C1 segment of cervical spinal cord (tissue), 14 donors: Measurements from ENCODE around the gene KLHL6.
"Not testable (repeated sequence)": the region's sequence is repeated elsewhere in the genome, so short reads cannot be mapped to it uniquely, and the experiment has no call there.

Experiments used
- DNase-seq, 14 donors: peaks; one replicate each; lab custom pipeline; 2025; lab: John Stamatoyannopoulos, UW

The KLHL6 gene

DNA sequence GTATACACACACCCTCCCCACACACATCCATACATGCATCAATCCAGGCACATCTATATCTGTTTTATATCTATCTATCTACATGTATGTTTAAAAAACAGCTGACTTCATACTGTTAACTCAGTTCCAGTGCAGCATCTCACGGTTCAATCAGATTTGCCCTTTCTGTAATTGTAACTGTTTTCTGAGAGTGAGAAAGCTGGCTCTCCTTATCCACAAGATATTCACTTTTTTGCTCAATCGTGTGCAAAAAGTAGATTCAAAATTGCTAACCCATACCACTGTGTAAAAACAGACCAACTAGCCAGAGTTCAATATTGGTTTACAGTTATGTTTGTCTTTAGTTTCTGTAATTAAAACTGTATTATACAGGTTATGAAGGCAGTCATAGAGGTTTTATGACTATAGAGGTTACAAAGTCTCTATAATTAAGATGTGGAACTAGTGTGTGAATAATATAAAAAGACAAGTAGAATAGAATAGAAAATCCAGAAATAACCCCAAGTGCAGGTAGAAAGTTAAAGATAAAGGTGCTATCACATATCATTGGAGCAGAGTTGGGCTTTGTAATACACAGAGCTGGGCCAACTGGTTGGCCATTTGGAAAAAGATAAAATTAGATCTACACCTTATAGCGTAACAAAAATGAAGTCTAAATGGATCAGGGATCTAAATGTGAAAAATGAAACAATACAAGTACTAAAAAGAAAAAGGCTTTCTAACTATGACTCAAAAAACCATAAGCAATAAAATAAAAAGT, 107.0 kb downstream of the KLHL6 start:
- DNase-seq, result peak in 1 of 14 donors; percentile 42

GRCh38 chr3:183447206-183448001, 108.1 kb downstream of the KLHL6 start:
- DNase-seq, result peak; percentile 43 to 91 (median 80)

- no peak for DNase-seq
These were observed 108.7 kb downstream of the KLHL6 start for GRCh38 chr3:183446838-183447205.

GRCh38 chr3:183444748-183445147, 110.8 kb downstream of the KLHL6 start:
- DNase-seq, result no peak

DNA sequence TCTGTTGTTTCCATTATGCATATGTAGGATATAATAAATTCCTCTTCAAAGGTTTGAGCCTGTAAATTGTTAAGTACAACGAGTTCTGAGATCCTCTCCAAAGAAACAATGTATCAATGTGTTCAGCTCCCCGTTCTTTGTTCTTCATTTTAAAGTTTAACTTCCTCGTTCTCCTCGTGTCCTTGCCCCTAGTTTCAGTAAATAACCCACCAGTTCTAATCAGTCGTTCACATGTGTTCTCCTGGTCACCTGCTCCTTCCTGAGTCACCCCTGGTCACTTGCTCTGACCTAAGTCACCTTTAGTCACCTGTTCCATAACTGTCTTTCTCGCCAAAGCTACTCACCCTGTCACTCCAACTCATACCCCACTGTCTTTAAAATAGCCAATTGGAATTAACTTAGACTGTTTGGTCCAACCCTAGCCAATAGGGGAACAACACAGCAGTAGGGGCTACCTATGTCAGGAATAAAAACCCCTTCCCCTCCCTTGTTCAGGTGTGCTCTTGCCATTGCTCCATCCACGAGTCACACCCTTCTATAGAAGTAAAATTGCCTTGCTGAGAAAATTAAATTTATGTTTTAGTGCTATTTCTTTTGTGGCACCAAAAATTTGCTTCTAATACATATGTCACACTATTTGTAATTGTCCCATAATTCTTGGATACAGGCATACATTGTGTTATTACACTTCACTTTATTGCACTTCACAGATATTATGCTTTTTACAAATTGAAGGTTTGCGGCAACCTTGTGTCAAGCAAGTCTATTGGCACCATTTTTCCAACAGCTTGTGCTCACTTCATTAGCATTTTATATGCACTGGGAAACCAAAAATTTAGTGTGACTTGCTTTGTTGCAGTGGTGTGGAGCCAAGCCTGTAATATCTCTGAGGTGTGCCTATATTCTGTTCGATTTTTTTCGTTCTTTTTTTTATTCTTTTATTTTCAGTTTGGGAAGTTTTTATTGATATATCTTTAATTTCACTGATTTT, 111.8 kb downstream of the KLHL6 start:
- DNase-seq, result no peak

- DNase-seq, result no peak
These were observed 112.5 kb downstream of the KLHL6 start for GRCh38 chr3:183442994-183443393.

GRCh38 chr3:183440521-183440920, 115.0 kb downstream of the KLHL6 start:
- DNase-seq, result not testable (repeated sequence)

DNA sequence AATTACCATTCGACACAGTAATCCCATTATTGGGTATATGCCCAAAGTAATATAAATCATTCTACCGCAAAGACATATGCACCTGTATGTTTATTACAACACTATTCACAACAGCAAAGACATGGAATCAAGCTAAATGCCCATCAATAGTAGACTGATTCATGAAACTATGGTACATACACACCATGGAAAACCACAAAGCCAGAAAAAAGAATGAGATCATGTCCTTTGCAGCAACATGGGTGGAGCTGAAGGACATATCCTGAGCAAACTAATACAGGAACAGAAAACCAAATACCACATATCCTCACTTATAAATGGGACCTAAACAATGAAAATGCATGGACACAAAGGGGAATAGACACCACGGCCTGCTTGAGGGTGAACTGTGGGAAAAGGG, 116.0 kb downstream of the KLHL6 start:
- no peak for DNase-seq

DNA sequence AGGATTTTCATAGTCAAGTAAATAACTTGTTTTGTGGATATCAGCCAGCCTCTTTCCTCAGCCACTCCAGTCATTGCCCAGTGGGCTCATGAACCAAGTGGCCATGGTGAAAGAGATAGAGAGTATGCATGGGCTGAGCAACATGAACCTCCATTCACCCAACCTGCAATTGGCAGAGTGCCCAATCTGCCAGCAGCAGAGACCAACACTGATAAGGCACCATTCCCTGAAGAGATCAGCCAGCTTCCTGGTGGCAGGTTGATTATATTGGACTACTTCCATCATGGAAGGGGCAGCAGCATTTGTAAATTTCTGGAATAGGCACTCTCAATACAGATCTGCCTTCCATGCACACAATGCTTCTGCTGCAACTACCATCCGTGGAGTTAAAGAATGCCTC, 116.8 kb downstream of the KLHL6 start:
- no peak for DNase-seq

DNA sequence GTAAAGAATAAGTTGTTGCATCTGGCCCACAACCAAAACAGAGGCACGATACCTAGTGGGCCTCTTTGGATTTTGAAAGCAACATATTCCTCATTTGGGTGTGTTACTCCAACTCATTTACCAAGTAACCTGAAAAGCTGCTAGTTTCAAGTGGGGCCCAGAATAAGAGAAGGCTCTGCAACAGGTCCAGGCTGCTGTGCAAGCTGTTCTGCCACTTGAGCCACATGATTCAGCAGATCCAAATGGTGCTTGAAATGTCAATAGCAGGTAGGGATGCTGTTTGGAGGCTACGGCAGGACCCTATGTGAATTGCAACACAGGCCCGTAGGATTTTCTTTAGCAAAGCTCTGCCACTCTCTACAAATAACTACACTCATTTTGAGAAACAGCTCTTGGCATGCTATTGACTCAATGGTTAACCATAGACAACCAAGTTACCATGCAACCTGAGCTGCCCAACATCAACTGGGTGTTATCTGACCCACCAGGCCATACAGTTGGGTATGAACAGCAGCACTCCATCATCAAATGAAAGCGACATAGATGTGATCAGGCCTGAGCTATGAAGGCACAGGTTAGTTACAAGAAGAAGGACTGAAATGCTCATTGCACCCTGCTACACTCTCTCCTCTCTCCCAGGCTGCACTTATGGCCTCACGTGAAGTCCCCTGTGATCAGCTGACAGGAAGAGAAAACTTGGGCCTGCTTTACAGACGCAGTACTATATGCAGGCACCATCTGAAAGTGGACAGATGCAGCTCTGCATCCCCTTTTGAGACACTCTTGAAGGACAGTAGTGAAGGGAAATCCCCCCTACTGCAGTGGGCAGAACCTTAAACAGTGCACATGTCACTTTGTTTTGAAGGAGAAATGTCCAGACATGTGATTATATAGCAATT, 117.6 kb downstream of the KLHL6 start:
- DNase-seq, result no peak
